ENCODE measurements around the gene OR11A1. TPM values are rescaled to one million over a fixed set of nuclear protein-coding genes. Genes with fewer than 3 reads are reported as not detected.

Gene OR11A1
- total and polyA plus RNA-seq, 2 donors (not counting 1 experiment from before 2014, with no cell fraction given): not detected

GRCh38 chr6:29419516-29419915 is 37.4 kb downstream of the OR11A1 start:
- H3K4me3 ChIP-seq (ENCODE audit: control extremely low read depth in 1 of 5, extremely low read depth in 1 of 5, insufficient read depth in 1 of 5, low read depth in 2 of 5, low read length in 4 of 5): no peak overlapping the region
- TF ChIP-seq EZH2 (IDR thresholded peaks at IDR 0.05; ENCODE audit: borderline replicate concordance, insufficient read depth, low read depth, low read length, poor library complexity, severe bottlenecking): no peak
- TF ChIP-seq CTCF (IDR thresholded peaks at IDR 0.05): no peak
- no peaks in the 10 kb centered on the region for H3K9me3 ChIP-seq (ENCODE audit: control extremely low read depth in 1 of 3, control insufficient read depth in 2 of 3, insufficient read depth in 1 of 3, low read length in 2 of 3)
- no peak overlapping the region for H3K27ac ChIP-seq (ENCODE audit: low read length in 2 of 2)
- H2AFZ ChIP-seq (ENCODE audit: insufficient read depth, low read depth, low read length, poor library complexity, severe bottlenecking): no peak overlapping the region
- H3K4me1 ChIP-seq (ENCODE audit: control insufficient read depth in 2 of 2, insufficient read depth in 2 of 2, low read length in 2 of 2): no peaks in the 10 kb centered on the region
- POLR2A ChIA-PET: no interaction called here
- H4K20me1 ChIP-seq (ENCODE audit: control insufficient read depth, insufficient read depth, low read length, poor library complexity, severe bottlenecking): no peaks in the 10 kb centered on the region
- 100% methylated on average over 1 of the region's 3 CpGs for WGBS (ENCODE audit: insufficient coverage)
- Mint-ChIP-seq H3K9me3 (ENCODE audit: insufficient read depth) (no peaks in the 10 kb centered on the region), H3K4me1 (no peaks in the 10 kb centered on the region), H3K27me3 (peaks cover 26% of the 10 kb centered on the region), H3K27ac (no peak overlapping the region), H3K4me3 (no peak overlapping the region)
- DNase-seq (no peak), ATAC-seq (ENCODE audit: low read depth) (no peak)
- intact Hi-C loops (cut with micrococcal nuclease): no loop called here
- H3K36me3 ChIP-seq (replicated peaks in 1 of 2; ENCODE audit: control extremely low read depth in 1 of 2, control insufficient read depth in 1 of 2, extremely low read depth in 1 of 2, insufficient read depth in 2 of 2, low read length in 1 of 2): no peaks in the 10 kb centered on the region
- H3K27me3 ChIP-seq (replicated peaks in 1 of 4; ENCODE audit: control extremely low read depth in 1 of 4, control insufficient read depth in 3 of 4, insufficient read depth in 4 of 4, low read length in 3 of 4): peaks cover 0 to 2% (median 0%) of the 10 kb centered on the region in 4 experiments
- no peaks in the 10 kb centered on the region for H3K79me2 ChIP-seq (ENCODE audit: control insufficient read depth, insufficient read depth, low read length)
- H3K4me2 ChIP-seq (replicated peaks; ENCODE audit: low read depth, low read length, poor library complexity, severe bottlenecking): no peak overlapping the region
- CTCF ChIA-PET: no interaction called here
- H3K9ac ChIP-seq (ENCODE audit: low read length): no peak overlapping the region

GRCh38 chr6:29414588-29414987 is 42.3 kb downstream of the OR11A1 start, which contains the start of gene OR12D1:
Gene OR12D1 (plus strand): TSS chr6:29414928.
- no peak within 1 kb of the TSS for H3K4me2 ChIP-seq (replicated peaks; ENCODE audit: low read depth, low read length, poor library complexity, severe bottlenecking)
- Mint-ChIP-seq H3K9me3 (ENCODE audit: insufficient read depth) (peaks cover 7% of the 10 kb centered on the region), H3K27ac (no peak within 1 kb of the TSS), H3K4me1 (no peaks in the 10 kb centered on the region), H3K4me3 (no peak within 1 kb of the TSS), H3K27me3 (peaks cover 31% of the 10 kb centered on the region)
- no peaks in the 10 kb centered on the region for H3K79me2 ChIP-seq (ENCODE audit: control insufficient read depth, insufficient read depth, low read length)
- no peak within 1 kb of the TSS for H3K27ac ChIP-seq (ENCODE audit: low read length in 2 of 2)
- DNase-seq (no peak), ATAC-seq (ENCODE audit: low read depth) (no peak)
- no peak within 1 kb of the TSS for H3K4me3 ChIP-seq (ENCODE audit: control extremely low read depth in 1 of 5, extremely low read depth in 1 of 5, insufficient read depth in 1 of 5, low read depth in 2 of 5, low read length in 4 of 5)
- no peaks in the 10 kb centered on the region for H3K4me1 ChIP-seq (ENCODE audit: control insufficient read depth in 2 of 2, insufficient read depth in 2 of 2, low read length in 2 of 2)
- no peak within 1 kb of the TSS for H3K9ac ChIP-seq (ENCODE audit: low read length)
- H3K27me3 ChIP-seq (replicated peaks in 1 of 4; ENCODE audit: control extremely low read depth in 1 of 4, control insufficient read depth in 3 of 4, insufficient read depth in 4 of 4, low read length in 3 of 4): peaks cover 0 to 3% (median 0%) of the 10 kb centered on the region in 4 experiments
- H3K36me3 ChIP-seq (replicated peaks in 1 of 2; ENCODE audit: control extremely low read depth in 1 of 2, control insufficient read depth in 1 of 2, extremely low read depth in 1 of 2, insufficient read depth in 2 of 2, low read length in 1 of 2): no peaks in the 10 kb centered on the region
- no peaks in the 10 kb centered on the region for H4K20me1 ChIP-seq (ENCODE audit: control insufficient read depth, insufficient read depth, low read length, poor library complexity, severe bottlenecking)
- CTCF ChIA-PET: no interaction called here
- intact Hi-C loops (cut with micrococcal nuclease): no loop called here
- H2AFZ ChIP-seq (ENCODE audit: insufficient read depth, low read depth, low read length, poor library complexity, severe bottlenecking): no peak within 1 kb of the TSS
- TF ChIP-seq CTCF (IDR thresholded peaks at IDR 0.05) (no peak), EZH2 (IDR thresholded peaks at IDR 0.05; ENCODE audit: borderline replicate concordance, insufficient read depth, low read depth, low read length, poor library complexity, severe bottlenecking) (no peak)
- POLR2A ChIA-PET: no interaction called here
- H3K9me3 ChIP-seq (ENCODE audit: control extremely low read depth in 1 of 3, control insufficient read depth in 2 of 3, insufficient read depth in 1 of 3, low read length in 2 of 3): peaks cover 0 to 6% (median 0%) of the 10 kb centered on the region in 3 donors
